Fibroblast of lung (primary cell): Measurements from ENCODE around the gene LBHD2.

ENCODE experiments used
- EZH2 ChIP-seq: IDR thresholded peaks from 2 replicates; pipeline ENCODE4 v1.5.1; 2012; ENCODE audit warnings: low read length, control low read depth, mild to moderate bottlenecking; ENCODE audit errors: missing control alignments
- TF ChIP-seq, protein P1 (sequence below), 2 donors: IDR thresholded peaks in 1 of 2; conservative IDR thresholded peaks in 1 of 2; 1 replicate in 1 of 2; 2 replicates in 1 of 2; pipeline ENCODE4 v1.5.1; 2011 to 2012; ENCODE audit warnings: low read length in 2 of 2, control low read depth in 1 of 2, inconsistent platforms in 1 of 2, low read depth in 1 of 2, mild to moderate bottlenecking in 1 of 2

DNA sequence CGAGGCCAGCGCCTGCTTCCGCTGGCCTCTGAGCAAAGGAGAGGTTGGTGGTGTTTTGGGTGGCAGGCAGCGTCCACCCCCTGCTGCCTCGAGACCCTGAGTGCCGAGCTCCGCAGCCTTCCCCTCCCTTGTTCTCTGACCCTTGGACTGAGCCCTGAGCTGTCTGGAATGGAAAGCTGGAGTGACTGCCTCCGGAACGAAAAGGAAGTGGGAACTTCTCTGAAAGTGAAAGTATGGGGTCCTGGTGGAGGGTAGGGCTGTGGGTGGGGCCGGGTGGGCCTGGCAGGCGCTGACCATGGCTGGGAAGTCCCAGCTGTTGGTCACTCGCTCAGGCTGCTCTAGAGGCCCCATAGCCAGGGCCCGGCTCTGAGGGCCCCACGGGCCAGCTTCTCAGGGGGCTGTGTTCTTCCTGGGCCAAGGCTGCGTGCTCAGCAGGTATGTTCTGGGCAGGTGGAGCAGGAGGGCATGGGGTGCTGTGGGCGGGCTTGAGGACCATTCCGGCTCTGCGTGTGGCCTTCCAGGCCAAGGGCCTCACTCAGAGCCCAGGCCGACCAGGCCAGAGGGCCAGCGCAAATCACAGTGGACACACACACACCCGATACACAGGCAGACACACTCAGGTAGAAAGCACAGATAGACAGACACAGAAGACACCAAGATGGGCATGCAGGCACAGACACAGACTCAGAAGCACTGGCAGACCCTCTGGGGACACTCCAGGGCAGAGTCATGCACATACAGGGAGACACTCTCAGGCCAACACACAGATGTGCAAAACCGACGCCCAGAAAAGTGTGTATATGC lies 10.6 kb downstream of the LBHD2 start, which contains the start of gene EXOC3L4:
- TF ChIP-seq, protein P1, sequence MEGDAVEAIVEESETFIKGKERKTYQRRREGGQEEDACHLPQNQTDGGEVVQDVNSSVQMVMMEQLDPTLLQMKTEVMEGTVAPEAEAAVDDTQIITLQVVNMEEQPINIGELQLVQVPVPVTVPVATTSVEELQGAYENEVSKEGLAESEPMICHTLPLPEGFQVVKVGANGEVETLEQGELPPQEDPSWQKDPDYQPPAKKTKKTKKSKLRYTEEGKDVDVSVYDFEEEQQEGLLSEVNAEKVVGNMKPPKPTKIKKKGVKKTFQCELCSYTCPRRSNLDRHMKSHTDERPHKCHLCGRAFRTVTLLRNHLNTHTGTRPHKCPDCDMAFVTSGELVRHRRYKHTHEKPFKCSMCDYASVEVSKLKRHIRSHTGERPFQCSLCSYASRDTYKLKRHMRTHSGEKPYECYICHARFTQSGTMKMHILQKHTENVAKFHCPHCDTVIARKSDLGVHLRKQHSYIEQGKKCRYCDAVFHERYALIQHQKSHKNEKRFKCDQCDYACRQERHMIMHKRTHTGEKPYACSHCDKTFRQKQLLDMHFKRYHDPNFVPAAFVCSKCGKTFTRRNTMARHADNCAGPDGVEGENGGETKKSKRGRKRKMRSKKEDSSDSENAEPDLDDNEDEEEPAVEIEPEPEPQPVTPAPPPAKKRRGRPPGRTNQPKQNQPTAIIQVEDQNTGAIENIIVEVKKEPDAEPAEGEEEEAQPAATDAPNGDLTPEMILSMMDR (conservative IDR thresholded peaks at IDR 0.05 in 1 of 2, IDR thresholded peaks at IDR 0.05 in 1 of 2; ENCODE audit: low read depth in 1 of 2, low read length in 2 of 2) = no peak
- TF ChIP-seq EZH2 = no peak
